ENCODE measurements around the gene SP110.

- no peak for TF ChIP-seq CTCF (IDR thresholded peaks at IDR 0.05; ENCODE audit: low read depth, low read length, poor library complexity, severe bottlenecking)
- TF ChIP-seq EZH2phosphoT487 (IDR thresholded peaks at IDR 0.05; ENCODE audit: borderline replicate concordance, low read length), result no peak
These were observed 7.4 kb upstream of the SP110 start for GRCh38 chr2:230227216-230227615.
